ENCODE data around the gene NLRP10.

GRCh38 chr11:8000390-8000789, 35.1 kb upstream of the NLRP10 start:
- TF ChIP-seq CTCF (conservative IDR thresholded peaks at IDR 0.05) (no peak), EZH2 (IDR thresholded peaks at IDR 0.05; ENCODE audit: low read depth) (no peak)

Data from PC-9 (cell line).